ENCODE measurements around the gene SGO2.

DNA sequence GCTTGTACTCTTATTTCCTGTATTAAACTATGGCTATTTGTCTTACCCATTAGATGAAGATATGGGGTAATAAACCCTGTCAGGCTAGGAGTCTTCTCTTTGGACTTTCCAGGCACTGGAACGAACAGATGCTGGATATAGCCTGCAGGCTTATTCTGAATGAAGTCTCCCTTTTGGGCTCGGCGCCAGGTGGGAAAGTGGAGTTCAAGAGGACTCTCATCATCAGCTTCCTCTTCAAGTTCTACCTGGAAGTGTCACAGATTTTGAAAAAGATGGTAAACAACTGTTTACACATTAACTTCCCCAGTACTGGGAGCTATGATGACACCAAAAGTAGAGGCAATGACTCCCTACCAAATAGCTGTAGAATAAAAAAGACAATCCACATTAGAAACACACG lies 87.7 kb downstream of the SGO2 start:
- TF ChIP-seq GATA3 (IDR thresholded peaks at IDR 0.05; ENCODE audit: low read depth, low read length) = no peak
- TF ChIP-seq GATA2 (IDR thresholded peaks at IDR 0.05; ENCODE audit: low read depth, low read length) = no peak

Data from SH-SY5Y (cell line).